Gastrocnemius medialis (tissue), 4 donors: Measurements from ENCODE around the gene ACACA. TPM values are rescaled to one million over a fixed set of nuclear protein-coding genes. Genes with fewer than 3 reads are reported as not detected.

Experiments
- ATAC-seq, 2 donors: fragments of 150-250 bp; one replicate each; pipeline ENCODE4 v1.9.1; 2016
- DNase-seq, 2 donors: peaks; one replicate each; pipeline ENCODE4 v3.0.0-alpha.2; 2019
- H3K27ac ChIP-seq, 4 donors: fragments of 200-600 bp; sonication (generic); 1 replicate in 1 of 4; 2 replicates in 3 of 4; pipeline ENCODE4 v1.5.1; 2016 to 2018; ENCODE audit warnings: mild to moderate bottlenecking in 2 of 4, moderate library complexity in 1 of 4
- H3K27me3 ChIP-seq, 3 donors: fragments of 200-600 bp; sonication (generic) in 2 of 3; 1 replicate in 1 of 3; 2 replicates in 2 of 3; pipeline versions ENCODE4 v1.5.1 to v1.6.0; 2016 to 2019; ENCODE audit warnings: mild to moderate bottlenecking in 1 of 3, moderate library complexity in 1 of 3
- H3K36me3 ChIP-seq, 2 donors: fragments of 200-600 bp; sonication (generic) in 1 of 2; one replicate each; pipeline ENCODE4 v1.5.1; 2017 to 2018
- H3K4me1 ChIP-seq, 2 donors: fragments of 200-600 bp; sonication (generic) in 1 of 2; one replicate each; pipeline ENCODE4 v1.5.1; 2016 to 2017; ENCODE audit warnings: mild to moderate bottlenecking in 2 of 2
- H3K4me3 ChIP-seq, 4 donors: fragments of 200-600 bp; sonication (generic) in 3 of 4; 1 replicate in 1 of 4; 2 replicates in 3 of 4; pipeline ENCODE4 v1.5.1; 2016 to 2019; ENCODE audit warnings: mild to moderate bottlenecking in 2 of 4
- H3K9me3 ChIP-seq, 3 donors: fragments of 200-600 bp; sonication (generic) in 2 of 3; 1 replicate in 1 of 3; 2 replicates in 2 of 3; pipeline ENCODE4 v1.5.1; 2016 to 2019
- CTCF ChIP-seq, 5 experiments: fragments of 450-650 bp in 3 of 5; fragments of 200-600 bp in 2 of 5; sonication (generic) in 2 of 5; IDR thresholded peaks in 4 of 5; conservative IDR thresholded peaks in 1 of 5; 1 replicate in 4 of 5; 2 replicates in 1 of 5; pipeline ENCODE4 v1.5.1; 2016 to 2019; ENCODE audit warnings: antibody characterized with exemption in 5 of 5, mild to moderate bottlenecking in 3 of 5, moderate library complexity in 3 of 5
- POLR2A ChIP-seq, 2 donors: fragments of 450-650 bp; IDR thresholded peaks; one replicate each; pipeline ENCODE4 v1.6.1; 2017; ENCODE audit warnings: antibody characterized with exemption in 2 of 2, mild to moderate bottlenecking in 2 of 2, moderate library complexity in 2 of 2
- in situ Hi-C, 4 donors: fragments of 200-750 bp; cut with MboI; loops; one replicate each; pipeline versions ENCODE4 v1.15.0 to v1.8.0; 2017; ENCODE audit warnings: low sequenced_read_pairs in 4 of 4
- intact Hi-C: fragments of 100-400 bp; cut with DNase I; formaldehyde crosslinking; loops from one replicate; pipeline ENCODE4 v1.15.1; 2023; ENCODE audit warnings: low total_unique reads
- total RNA-seq, 4 donors: library from RNA; depleted of rRNA; stranded (reverse); fragments of >200 nt; gene quantifications; one replicate each; pipeline versions ENCODE4 v1.1.0 to v1.2.3, GENCODE V29; 2016

The ACACA gene
- total RNA-seq, 4 donors from 2014 or later, result 13.4 to 28.9 (median 18.9) TPM

GRCh38 chr17:37187262-37187661 is 219.4 kb downstream of the ACACA start:
- DNase-seq (no peak), ATAC-seq (no peak)
- in situ Hi-C loops (no loop called here), intact Hi-C loops (no loop called here)
- peaks cover 0 to 38% of the 10 kb centered on the region in 2 donors for H3K36me3 ChIP-seq
- no peak overlapping the region for H3K4me3 ChIP-seq
- no peaks in the 10 kb centered on the region for H3K4me1 ChIP-seq
- H3K9me3 ChIP-seq, result no peaks in the 10 kb centered on the region
- TF ChIP-seq POLR2A (IDR thresholded peaks at IDR 0.05), result no peak
- no peak overlapping the region for H3K27ac ChIP-seq
- no peaks in the 10 kb centered on the region for H3K27me3 ChIP-seq

- Histone ChIP-seq H3K9me3 (no peaks in the 10 kb centered on the region), H3K4me1 (no peaks in the 10 kb centered on the region), H3K27me3 (no peaks in the 10 kb centered on the region), H3K27ac (no peak overlapping the region), H3K36me3 (peaks cover 0 to 34% of the 10 kb centered on the region in 2 donors), H3K4me3 (no peak overlapping the region)
- in situ Hi-C loops, result no loop called here
- TF ChIP-seq POLR2A (IDR thresholded peaks at IDR 0.05) (no peak), CTCF (IDR thresholded peaks at IDR 0.05 in 4 of 5, conservative IDR thresholded peaks at IDR 0.05 in 1 of 5) (no peak)
- no peak for ATAC-seq
- intact Hi-C loops, result no loop called here
- no peak for DNase-seq
Measured at GRCh38 chr17:37182786-37183465, 223.7 kb downstream of the ACACA start.

GRCh38 chr17:37180376-37180775 is 226.3 kb downstream of the ACACA start:
- DNase-seq, result no peak
- intact Hi-C loops, result no loop called here
- ATAC-seq, result no peak
- Histone ChIP-seq H3K9me3 (no peaks in the 10 kb centered on the region), H3K27me3 (no peaks in the 10 kb centered on the region), H3K27ac (no peak overlapping the region), H3K4me1 (no peaks in the 10 kb centered on the region), H3K4me3 (no peak overlapping the region), H3K36me3 (peaks cover 0 to 35% of the 10 kb centered on the region in 2 donors)
- in situ Hi-C loops, result no loop called here
- TF ChIP-seq POLR2A (IDR thresholded peaks at IDR 0.05) (no peak), CTCF (IDR thresholded peaks at IDR 0.05 in 4 of 5, conservative IDR thresholded peaks at IDR 0.05 in 1 of 5) (no peak)

GRCh38 chr17:37179893-37180292 is 226.7 kb downstream of the ACACA start:
- no peak for ATAC-seq
- Histone ChIP-seq H3K36me3 (peaks cover 0 to 35% of the 10 kb centered on the region in 2 donors), H3K9me3 (no peaks in the 10 kb centered on the region), H3K4me3 (no peak overlapping the region), H3K4me1 (no peaks in the 10 kb centered on the region), H3K27me3 (no peaks in the 10 kb centered on the region), H3K27ac (no peak overlapping the region)
- intact Hi-C loops (no loop called here), in situ Hi-C loops (no loop called here)
- DNase-seq, result no peak
- no peak for TF ChIP-seq POLR2A (IDR thresholded peaks at IDR 0.05)
- TF ChIP-seq CTCF (IDR thresholded peaks at IDR 0.05 in 4 of 5, conservative IDR thresholded peaks at IDR 0.05 in 1 of 5), result no peak

- Histone ChIP-seq H3K36me3 (peaks cover 0 to 35% of the 10 kb centered on the region in 2 donors), H3K4me3 (no peak overlapping the region), H3K9me3 (no peaks in the 10 kb centered on the region), H3K27me3 (no peaks in the 10 kb centered on the region), H3K27ac (no peak overlapping the region), H3K4me1 (no peaks in the 10 kb centered on the region)
- ATAC-seq (no peak), DNase-seq (no peak)
- in situ Hi-C loops (no loop called here), intact Hi-C loops (no loop called here)
- TF ChIP-seq POLR2A (IDR thresholded peaks at IDR 0.05) (no peak), CTCF (IDR thresholded peaks at IDR 0.05 in 4 of 5, conservative IDR thresholded peaks at IDR 0.05 in 1 of 5) (no peak)
Measured at GRCh38 chr17:37177254-37177870, 229.3 kb downstream of the ACACA start.
